ENCODE results near the gene GPRC5C. TPM values are rescaled to one million over a fixed set of nuclear protein-coding genes. Genes with fewer than 3 reads are reported as not detected.

The GPRC5C gene
- total and polyA plus RNA-seq, 2 donors (not counting 1 experiment from before 2014, with no cell fraction given), result 0.66 to 1.1 TPM

DNA sequence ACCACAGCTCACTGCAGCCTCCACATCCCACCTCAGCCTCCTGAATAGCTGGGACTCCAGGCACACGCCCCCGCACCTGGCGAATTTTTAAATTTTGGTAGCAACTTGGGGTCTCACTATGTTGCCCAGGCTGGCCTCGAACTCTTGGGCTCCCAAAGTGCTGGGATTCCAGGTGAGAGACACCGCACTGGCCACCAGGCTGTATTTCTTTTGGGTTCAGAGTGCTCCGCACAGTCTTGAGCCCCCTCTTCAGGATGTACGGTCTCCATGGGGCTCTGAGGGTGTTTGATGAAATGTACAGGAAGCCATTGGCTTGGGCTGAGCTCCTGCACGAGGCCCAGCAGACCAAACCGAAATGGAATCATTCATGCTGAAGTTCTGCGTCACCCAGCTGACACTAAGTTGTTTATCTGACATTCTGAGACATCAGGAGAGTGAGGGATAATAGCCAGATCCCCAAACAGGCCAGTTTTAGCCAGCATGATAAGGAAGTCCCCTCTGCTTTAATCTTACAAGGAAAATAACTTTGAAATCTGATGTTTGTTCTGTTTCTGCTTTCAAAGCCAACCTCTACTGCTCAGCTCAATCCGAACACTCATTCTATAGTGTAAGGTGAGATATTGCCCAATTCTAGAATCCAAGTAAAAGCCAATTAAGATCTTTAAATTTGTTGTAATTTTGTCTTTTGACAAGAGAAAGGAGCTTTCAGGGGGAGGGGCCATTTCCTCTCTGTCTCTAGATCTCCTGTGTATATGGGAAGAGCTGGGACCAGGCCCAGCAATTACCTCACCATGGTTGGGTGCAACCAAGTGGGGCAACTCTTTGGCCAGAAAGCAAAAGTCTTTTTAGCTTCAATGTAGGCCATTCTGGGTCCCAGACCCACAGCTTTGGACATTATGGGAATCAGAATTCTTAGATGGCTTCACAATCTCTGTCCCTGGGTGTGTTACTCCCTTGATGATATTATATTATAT, 40.9 kb upstream of the GPRC5C start:
- DNase-seq (no peak), ATAC-seq (ENCODE audit: low read depth) (no peak)
- Histone ChIP-seq H4K20me1 (ENCODE audit: control insufficient read depth, insufficient read depth, low read length, poor library complexity, severe bottlenecking) (no peaks in the 10 kb centered on the region), H3K4me1 (ENCODE audit: control insufficient read depth in 2 of 2, insufficient read depth in 2 of 2, low read length in 2 of 2) (no peaks in the 10 kb centered on the region), H3K27me3 (replicated peaks in 1 of 4; ENCODE audit: control extremely low read depth in 1 of 4, control insufficient read depth in 3 of 4, insufficient read depth in 4 of 4, low read length in 3 of 4) (peaks cover 0 to 9% (median 3%) of the 10 kb centered on the region in 4 experiments), H3K4me2 (replicated peaks; ENCODE audit: low read depth, low read length, poor library complexity, severe bottlenecking) (no peak overlapping the region), H3K4me3 (ENCODE audit: control extremely low read depth in 1 of 5, extremely low read depth in 1 of 5, insufficient read depth in 1 of 5, low read depth in 2 of 5, low read length in 4 of 5) (no peak overlapping the region), H3K9ac (ENCODE audit: low read length) (no peak overlapping the region), H2AFZ (ENCODE audit: insufficient read depth, low read depth, low read length, poor library complexity, severe bottlenecking) (no peak overlapping the region), H3K79me2 (ENCODE audit: control insufficient read depth, insufficient read depth, low read length) (no peaks in the 10 kb centered on the region), H3K27ac (ENCODE audit: low read length in 2 of 2) (no peak overlapping the region), H3K9me3 (ENCODE audit: control extremely low read depth in 1 of 3, control insufficient read depth in 2 of 3, insufficient read depth in 1 of 3, low read length in 2 of 3) (peaks cover 0 to 10% (median 0%) of the 10 kb centered on the region in 3 donors), H3K36me3 (replicated peaks in 1 of 2; ENCODE audit: control extremely low read depth in 1 of 2, control insufficient read depth in 1 of 2, extremely low read depth in 1 of 2, insufficient read depth in 2 of 2, low read length in 1 of 2) (no peaks in the 10 kb centered on the region)
- CTCF ChIA-PET, result interaction anchor here (0.9 to 1.8 kb wide), 3 partner anchors 12 to 67 kb away, joined by 3 to 8 read pairs (median 4); no protein-coding TSS in a partner anchor
- H3K27ac Mint-ChIP-seq, result no peak overlapping the region
- peaks cover 15% of the 10 kb centered on the region for H3K27me3 Mint-ChIP-seq
- TF ChIP-seq, protein P1, sequence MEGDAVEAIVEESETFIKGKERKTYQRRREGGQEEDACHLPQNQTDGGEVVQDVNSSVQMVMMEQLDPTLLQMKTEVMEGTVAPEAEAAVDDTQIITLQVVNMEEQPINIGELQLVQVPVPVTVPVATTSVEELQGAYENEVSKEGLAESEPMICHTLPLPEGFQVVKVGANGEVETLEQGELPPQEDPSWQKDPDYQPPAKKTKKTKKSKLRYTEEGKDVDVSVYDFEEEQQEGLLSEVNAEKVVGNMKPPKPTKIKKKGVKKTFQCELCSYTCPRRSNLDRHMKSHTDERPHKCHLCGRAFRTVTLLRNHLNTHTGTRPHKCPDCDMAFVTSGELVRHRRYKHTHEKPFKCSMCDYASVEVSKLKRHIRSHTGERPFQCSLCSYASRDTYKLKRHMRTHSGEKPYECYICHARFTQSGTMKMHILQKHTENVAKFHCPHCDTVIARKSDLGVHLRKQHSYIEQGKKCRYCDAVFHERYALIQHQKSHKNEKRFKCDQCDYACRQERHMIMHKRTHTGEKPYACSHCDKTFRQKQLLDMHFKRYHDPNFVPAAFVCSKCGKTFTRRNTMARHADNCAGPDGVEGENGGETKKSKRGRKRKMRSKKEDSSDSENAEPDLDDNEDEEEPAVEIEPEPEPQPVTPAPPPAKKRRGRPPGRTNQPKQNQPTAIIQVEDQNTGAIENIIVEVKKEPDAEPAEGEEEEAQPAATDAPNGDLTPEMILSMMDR (IDR thresholded peaks at IDR 0.05), result no peak
- no peak for TF ChIP-seq EZH2 (IDR thresholded peaks at IDR 0.05; ENCODE audit: borderline replicate concordance, insufficient read depth, low read depth, low read length, poor library complexity, severe bottlenecking)
- no peak overlapping the region for H3K4me3 Mint-ChIP-seq
- intact Hi-C loops (cut with micrococcal nuclease), result no loop called here
- H3K9me3 Mint-ChIP-seq (ENCODE audit: insufficient read depth), result no peaks in the 10 kb centered on the region
- POLR2A ChIA-PET, result interaction anchor here (0.8 kb wide), 1 partner anchor 132 kb away, joined by 8 read pairs; no protein-coding TSS in a partner anchor
- H3K4me1 Mint-ChIP-seq, result no peaks in the 10 kb centered on the region
- 81% methylated on average over 10 of the region's 11 CpGs for WGBS (ENCODE audit: insufficient coverage)

DNA sequence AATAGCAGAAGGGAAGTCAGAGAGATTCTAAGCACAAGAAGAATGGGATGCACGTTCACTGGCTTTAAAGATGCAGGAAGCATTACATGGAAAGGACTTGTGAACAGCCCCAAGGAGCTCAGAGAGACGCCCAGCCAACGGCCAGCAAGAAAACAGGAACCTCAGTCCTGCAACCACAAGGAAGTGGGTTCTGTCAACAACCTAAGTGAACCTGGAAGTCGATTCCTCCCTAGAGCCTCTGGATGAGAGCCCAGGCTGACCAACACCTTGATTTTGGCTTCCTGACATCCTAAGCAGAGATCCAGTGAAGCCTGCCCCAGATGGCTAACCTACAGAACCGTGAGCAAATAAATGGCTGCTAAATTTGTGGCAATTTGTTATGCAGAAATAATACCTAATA, 40.1 kb upstream of the GPRC5C start:
- WGBS (ENCODE audit: insufficient coverage), result 13% methylated on average over 5 of the region's 5 CpGs
- H3K27ac Mint-ChIP-seq, result no peak overlapping the region
- ChIA-PET POLR2A (no interaction called here), CTCF (interaction anchor here (0.9 to 1.8 kb wide), 3 partner anchors 12 to 66 kb away, joined by 3 to 8 read pairs (median 4); no protein-coding TSS in a partner anchor)
- DNase-seq (no peak), ATAC-seq (ENCODE audit: low read depth) (no peak)
- intact Hi-C loops (cut with micrococcal nuclease), result no loop called here
- H3K27ac ChIP-seq (ENCODE audit: low read length in 2 of 2), result no peak overlapping the region
- H3K4me1 ChIP-seq (ENCODE audit: control insufficient read depth in 2 of 2, insufficient read depth in 2 of 2, low read length in 2 of 2), result no peaks in the 10 kb centered on the region
- H3K27me3 ChIP-seq (replicated peaks in 1 of 4; ENCODE audit: control extremely low read depth in 1 of 4, control insufficient read depth in 3 of 4, insufficient read depth in 4 of 4, low read length in 3 of 4), result peaks cover 0 to 9% (median 3%) of the 10 kb centered on the region in 4 experiments
- TF ChIP-seq EZH2 (IDR thresholded peaks at IDR 0.05; ENCODE audit: borderline replicate concordance, insufficient read depth, low read depth, low read length, poor library complexity, severe bottlenecking), result no peak
- TF ChIP-seq, protein P1 (IDR thresholded peaks at IDR 0.05), result no peak
- H3K36me3 ChIP-seq (replicated peaks in 1 of 2; ENCODE audit: control extremely low read depth in 1 of 2, control insufficient read depth in 1 of 2, extremely low read depth in 1 of 2, insufficient read depth in 2 of 2, low read length in 1 of 2), result no peaks in the 10 kb centered on the region
- H3K9me3 ChIP-seq (ENCODE audit: control extremely low read depth in 1 of 3, control insufficient read depth in 2 of 3, insufficient read depth in 1 of 3, low read length in 2 of 3), result peaks cover 0 to 10% (median 0%) of the 10 kb centered on the region in 3 donors
- peaks cover 15% of the 10 kb centered on the region for H3K27me3 Mint-ChIP-seq
- H3K4me1 Mint-ChIP-seq, result no peaks in the 10 kb centered on the region
- no peak overlapping the region for H3K9ac ChIP-seq (ENCODE audit: low read length)
- H3K4me3 ChIP-seq (ENCODE audit: control extremely low read depth in 1 of 5, extremely low read depth in 1 of 5, insufficient read depth in 1 of 5, low read depth in 2 of 5, low read length in 4 of 5), result no peak overlapping the region
- no peaks in the 10 kb centered on the region for H4K20me1 ChIP-seq (ENCODE audit: control insufficient read depth, insufficient read depth, low read length, poor library complexity, severe bottlenecking)
- H3K79me2 ChIP-seq (ENCODE audit: control insufficient read depth, insufficient read depth, low read length), result no peaks in the 10 kb centered on the region
- no peaks in the 10 kb centered on the region for H3K9me3 Mint-ChIP-seq (ENCODE audit: insufficient read depth)
- H3K4me2 ChIP-seq (replicated peaks; ENCODE audit: low read depth, low read length, poor library complexity, severe bottlenecking), result no peak overlapping the region
- H2AFZ ChIP-seq (ENCODE audit: insufficient read depth, low read depth, low read length, poor library complexity, severe bottlenecking), result no peak overlapping the region
- H3K4me3 Mint-ChIP-seq, result no peak overlapping the region

Data from B cell (primary cell).